Sigmoid colon (tissue), 4 donors: ENCODE data around the gene ACOT7.

ENCODE experiments used
- CTCF ChIP-seq, 4 experiments: fragments of 450-650 bp in 3 of 4; fragments of 200-600 bp in 1 of 4; IDR thresholded peaks; one replicate each; pipeline ENCODE4 v1.5.1; 2016 to 2019; ENCODE audit warnings: antibody characterized with exemption in 4 of 4, mild to moderate bottlenecking in 3 of 4, moderate library complexity in 2 of 4
- EP300 ChIP-seq, 4 donors: sonication (generic); formaldehyde crosslinking; IDR thresholded peaks; one replicate each; pipeline ENCODE4 v1.6.1; 2017; ENCODE audit warnings: antibody characterized with exemption in 4 of 4

DNA sequence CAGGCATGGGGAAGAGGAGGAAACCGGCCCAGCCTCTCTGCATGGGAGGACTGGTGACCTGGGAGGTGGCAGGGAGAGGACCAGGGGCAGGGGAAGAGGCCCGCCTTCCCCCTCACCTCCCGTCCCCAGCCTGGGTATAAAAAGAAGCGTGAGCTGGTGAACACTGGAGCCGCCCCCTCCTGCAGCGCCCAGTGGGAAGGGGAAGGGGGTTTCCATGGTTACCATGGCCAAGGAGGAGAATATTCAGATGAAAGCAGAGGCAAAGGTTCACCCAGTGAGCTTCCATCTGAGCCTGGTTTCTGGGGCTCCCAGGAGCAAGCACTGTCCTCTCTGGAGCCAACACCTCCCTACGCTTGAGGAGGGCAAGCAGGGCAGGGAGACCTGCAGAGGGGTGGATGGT, 54.9 kb downstream of the ACOT7 start:
- TF ChIP-seq CTCF (IDR thresholded peaks at IDR 0.05) (no peak), EP300 (IDR thresholded peaks at IDR 0.05) (no peak)
